Sigmoid colon (tissue), 7 donors: ENCODE data around the gene GNGT2. TPM values are rescaled to one million over a fixed set of nuclear protein-coding genes. Genes with fewer than 3 reads are reported as not detected.

Experiments
- DNase-seq: peaks from one replicate; pipeline ENCODE4 v3.0.0-alpha.2; 2019
- H3K27ac ChIP-seq, 4 donors: fragments of 200-600 bp; sonication (generic); one replicate each; pipeline ENCODE4 v1.5.1; 2016 to 2019; ENCODE audit warnings: mild to moderate bottlenecking in 1 of 4
- H3K27me3 ChIP-seq, 3 donors: fragments of 200-600 bp; sonication (generic); one replicate each; pipeline ENCODE4 v1.5.1; 2019; ENCODE audit warnings: mild to moderate bottlenecking in 1 of 3
- H3K36me3 ChIP-seq, 4 donors: fragments of 200-600 bp; sonication (generic); one replicate each; pipeline ENCODE4 v1.5.1; 2016 to 2019
- H3K4me1 ChIP-seq, 4 donors: fragments of 200-600 bp; sonication (generic); one replicate each; pipeline ENCODE4 v1.5.1; 2017 to 2019
- H3K4me3 ChIP-seq, 4 donors: fragments of 200-600 bp; sonication (generic); one replicate each; pipeline ENCODE4 v1.5.1; 2017 to 2019; ENCODE audit warnings: mild to moderate bottlenecking in 2 of 4, moderate library complexity in 1 of 4
- H3K9me3 ChIP-seq, 4 donors: fragments of 200-600 bp in 3 of 4; sonication (generic) in 3 of 4; one replicate each; pipeline versions ENCODE4 v1.5.1 to v1.6.1; 2013 to 2019
- CTCF ChIP-seq, 4 experiments: fragments of 450-650 bp in 3 of 4; fragments of 200-600 bp in 1 of 4; IDR thresholded peaks; one replicate each; pipeline ENCODE4 v1.5.1; 2016 to 2019; ENCODE audit warnings: antibody characterized with exemption in 4 of 4, mild to moderate bottlenecking in 3 of 4, moderate library complexity in 2 of 4
- EP300 ChIP-seq, 4 donors: sonication (generic); formaldehyde crosslinking; IDR thresholded peaks; one replicate each; pipeline ENCODE4 v1.6.1; 2017; ENCODE audit warnings: antibody characterized with exemption in 4 of 4
- POLR2A ChIP-seq, 2 donors: fragments of 450-650 bp; IDR thresholded peaks; one replicate each; pipeline ENCODE4 v1.6.1; 2016; ENCODE audit warnings: antibody characterized with exemption in 2 of 2, mild to moderate bottlenecking in 2 of 2, moderate library complexity in 2 of 2
- POLR2AphosphoS5 ChIP-seq, 4 donors: sonication (generic); formaldehyde crosslinking; IDR thresholded peaks; one replicate each; pipeline ENCODE4 v1.6.1; 2017; ENCODE audit warnings: antibody characterized with exemption in 4 of 4
- WGBS, 2 donors: extraction: QIAGEN DNeasy Blood & Tissue Kit; methylation state at CpG; one replicate each; pipeline ENCODE4 v1.1.7; 2013; 5-methylcytosine and 5-hydroxymethylcytosine counted together
- intact Hi-C: fragments of 100-400 bp; cut with DNase I; formaldehyde crosslinking; loops from one replicate; pipeline ENCODE4 v1.15.1; 2023
- polyA plus RNA-seq, 3 donors: library from polyadenylated mRNA; stranded (reverse); fragments of 200-250 nt; gene quantifications; one replicate each; pipeline ENCODE4 v1.2.3, GENCODE V29; 2013
- total RNA-seq, 4 donors: library from RNA; depleted of rRNA; stranded (reverse); fragments of >200 nt; gene quantifications; one replicate each; pipeline ENCODE4 v1.1.0, GENCODE V29; 2016
- donor health status: healthy with polysubstance abuse.
- donor health status: Bipolar disorder and iron deficiency.
- donor health status: healthy.

GNGT2 gene
- total and polyA plus RNA-seq, 7 donors: 1.6 to 11.0 (median 4.2) TPM

DNA sequence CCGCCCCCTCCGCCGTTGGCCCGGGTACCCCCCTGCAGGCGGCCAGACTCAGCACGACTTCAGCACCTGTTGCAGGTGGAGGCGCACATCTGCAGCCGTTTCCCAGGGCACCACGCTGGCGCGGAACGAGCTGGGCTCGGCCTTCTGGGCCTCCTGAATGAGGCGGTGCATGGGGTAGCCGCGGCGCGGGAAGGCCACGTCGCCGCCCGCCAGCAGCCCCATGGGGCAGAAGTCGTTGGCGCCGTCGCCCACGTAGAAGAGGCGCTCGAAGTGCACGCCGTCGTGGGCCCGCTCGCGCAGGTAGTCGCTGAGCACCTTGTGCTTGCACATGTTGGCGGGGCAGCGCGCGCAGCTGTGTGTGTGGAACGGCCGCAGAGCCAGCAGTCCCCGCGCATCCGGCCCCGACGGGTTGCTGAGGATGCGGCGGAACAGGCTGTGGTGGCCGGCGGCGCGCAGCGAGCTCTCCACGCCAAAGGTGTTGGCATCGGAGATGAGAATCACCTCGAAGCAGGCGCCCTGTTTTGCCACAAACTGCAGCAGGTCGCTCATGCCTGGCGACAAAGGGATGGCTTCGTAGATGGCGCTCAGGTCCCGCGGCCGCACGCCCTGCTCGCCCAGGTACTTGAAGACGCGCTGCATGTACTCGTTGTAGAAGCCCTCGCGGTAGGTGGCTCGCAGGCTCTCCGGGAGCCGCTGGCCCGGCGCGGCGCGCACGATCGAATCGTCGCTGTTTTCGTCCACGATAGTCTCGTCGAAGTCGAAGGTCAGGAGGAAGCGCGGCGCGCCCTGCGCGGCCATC is 14.0 kb upstream of the GNGT2 start:
- peak overlapping the region in 2 of 4 donors; percentile 22 to 28 for H3K4me3 ChIP-seq

GRCh38 chr17:49223517-49224197 is 13.3 kb upstream of the GNGT2 start:
- TF ChIP-seq CTCF (IDR thresholded peaks at IDR 0.05) (peak; percentile 18 to 72 (median 67)), POLR2AphosphoS5 (IDR thresholded peaks at IDR 0.05) (no peak), POLR2A (IDR thresholded peaks at IDR 0.05) (no peak), EP300 (IDR thresholded peaks at IDR 0.05) (no peak)
- 2 to 5% methylated on average over 31 of the region's 31 CpGs for WGBS, 2 donors
- Histone ChIP-seq H3K9me3 (no peaks in the 10 kb centered on the region), H3K4me1 (peaks cover 0 to 19% (median 17%) of the 10 kb centered on the region in 4 donors), H3K36me3 (no peaks in the 10 kb centered on the region), H3K27me3 (peaks cover 24 to 80% (median 66%) of the 10 kb centered on the region in 3 donors), H3K4me3 (peak overlapping the region in 2 of 4 donors; percentile 22 to 28), H3K27ac (no peak overlapping the region)
- intact Hi-C loops: no loop called here
- DNase-seq: no peak

More for the DNA sequence above, 14.0 kb upstream of the GNGT2 start:
- 1% methylated on average over 95 of the region's 95 CpGs for WGBS, 2 donors
- no peak for TF ChIP-seq POLR2A (IDR thresholded peaks at IDR 0.05)
- no peak for TF ChIP-seq POLR2AphosphoS5 (IDR thresholded peaks at IDR 0.05)
- TF ChIP-seq CTCF (IDR thresholded peaks at IDR 0.05): no peak
- TF ChIP-seq EP300 (IDR thresholded peaks at IDR 0.05): no peak
- intact Hi-C loops: no loop called here
- Histone ChIP-seq H3K36me3 (no peaks in the 10 kb centered on the region), H3K27me3 (peaks cover 24 to 76% (median 61%) of the 10 kb centered on the region in 3 donors), H3K9me3 (no peaks in the 10 kb centered on the region), H3K27ac (no peak overlapping the region), H3K4me1 (peaks cover 0 to 20% (median 17%) of the 10 kb centered on the region in 4 donors)
- DNase-seq: no peak

- 9 to 30% methylated on average over 9 of the region's 9 CpGs for WGBS, 2 donors
- no peak for TF ChIP-seq EP300 (IDR thresholded peaks at IDR 0.05)
- no peak for TF ChIP-seq CTCF (IDR thresholded peaks at IDR 0.05)
- no peak for TF ChIP-seq POLR2AphosphoS5 (IDR thresholded peaks at IDR 0.05)
- TF ChIP-seq POLR2A (IDR thresholded peaks at IDR 0.05): no peak
- no peak for DNase-seq
- H3K4me1 ChIP-seq: peaks cover 0 to 19% (median 17%) of the 10 kb centered on the region in 4 donors
- intact Hi-C loops: no loop called here
- no peaks in the 10 kb centered on the region for H3K36me3 ChIP-seq
- H3K9me3 ChIP-seq: no peaks in the 10 kb centered on the region
- peaks cover 24 to 80% (median 66%) of the 10 kb centered on the region in 3 donors for H3K27me3 ChIP-seq
- H3K4me3 ChIP-seq: no peak overlapping the region
- H3K27ac ChIP-seq: no peak overlapping the region
These were observed 12.8 kb upstream of the GNGT2 start for GRCh38 chr17:49223168-49223516.

DNA sequence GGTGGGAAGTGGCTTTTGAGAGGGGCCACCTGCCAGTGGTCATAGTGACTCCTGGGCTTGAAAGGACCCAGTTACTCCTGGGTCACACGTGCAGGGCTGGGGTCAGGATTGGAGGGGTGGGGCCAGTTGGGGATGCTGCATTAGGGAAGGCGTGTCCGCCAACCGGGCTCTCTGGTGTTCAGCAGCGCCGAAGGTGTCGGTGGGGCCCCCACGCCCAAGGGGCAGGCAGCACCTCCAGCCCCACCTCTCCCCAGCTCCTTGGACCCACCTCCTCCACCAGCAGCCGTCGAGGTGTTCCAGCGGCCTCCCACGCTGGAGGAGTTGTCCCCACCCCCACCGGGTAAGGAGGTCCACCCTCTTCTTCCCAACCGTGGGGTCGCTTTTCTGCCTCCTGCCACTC is 9.6 kb upstream of the GNGT2 start:
- peaks cover 19 to 57% (median 46%) of the 10 kb centered on the region in 3 donors for H3K27me3 ChIP-seq
- H3K9me3 ChIP-seq: no peaks in the 10 kb centered on the region
- TF ChIP-seq EP300 (IDR thresholded peaks at IDR 0.05) (no peak), CTCF (IDR thresholded peaks at IDR 0.05) (no peak), POLR2AphosphoS5 (IDR thresholded peaks at IDR 0.05) (no peak)
- H3K4me1 ChIP-seq: peaks cover 0 to 19% (median 17%) of the 10 kb centered on the region in 4 donors
- no peak for DNase-seq
- H3K36me3 ChIP-seq: no peaks in the 10 kb centered on the region
- H3K27ac ChIP-seq: no peak overlapping the region
- intact Hi-C loops: no loop called here
- WGBS, 2 donors: 58 to 80% methylated on average over 15 of the region's 15 CpGs
- no peak overlapping the region for H3K4me3 ChIP-seq
